Peyer's patch (tissue), 4 donors: ENCODE measurements around the gene PGAP1.

Experiments used
- CTCF ChIP-seq, 6 experiments: fragments of 450-650 bp in 4 of 6; fragments of 200-600 bp in 2 of 6; sonication (generic) in 1 of 6; IDR thresholded peaks; one replicate each; pipeline ENCODE4 v1.5.1; 2017 to 2019; ENCODE audit warnings: antibody characterized with exemption in 6 of 6, mild to moderate bottlenecking in 3 of 6, moderate library complexity in 1 of 6
- POLR2A ChIP-seq, 2 donors: fragments of 450-650 bp; IDR thresholded peaks; one replicate each; pipeline ENCODE4 v1.5.1; 2017; ENCODE audit warnings: antibody characterized with exemption in 2 of 2, mild to moderate bottlenecking in 2 of 2, moderate library complexity in 2 of 2

DNA sequence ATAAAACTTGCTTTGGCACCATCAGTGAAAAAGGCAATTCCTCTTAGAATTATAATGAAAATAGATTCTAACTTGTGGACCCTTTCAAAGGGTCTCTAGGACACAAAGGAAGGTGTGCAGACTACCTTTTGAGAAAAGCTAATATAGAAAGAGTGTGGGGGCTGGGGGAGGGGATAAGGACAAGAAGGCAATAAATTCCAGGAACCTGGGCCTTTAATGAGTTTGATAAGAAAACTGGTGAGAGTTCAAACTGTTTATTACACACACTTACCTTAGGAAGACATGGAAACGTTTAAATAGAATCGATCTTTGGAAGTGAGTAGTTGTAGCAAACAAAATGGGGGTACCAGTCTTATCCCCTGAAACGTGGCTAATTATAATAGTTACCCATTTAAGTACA lies 39.6 kb upstream of the PGAP1 start:
- TF ChIP-seq POLR2A (IDR thresholded peaks at IDR 0.05) (no peak), CTCF (IDR thresholded peaks at IDR 0.05) (no peak)
